Subcutaneous adipose tissue (tissue), 4 donors: ENCODE data around the gene FAM135A. TPM values are rescaled to one million over a fixed set of nuclear protein-coding genes. Genes with fewer than 3 reads are reported as not detected.

Experiments
- CTCF ChIP-seq: fragments of 450-650 bp; IDR thresholded peaks from one replicate; pipeline ENCODE4 v1.5.1; 2016; ENCODE audit warnings: low read depth, mild to moderate bottlenecking, control low read depth, antibody characterized with exemption, moderate library complexity
- total RNA-seq, 4 donors: library from RNA; depleted of rRNA; stranded (reverse); fragments of >200 nt; gene quantifications; one replicate each; pipeline ENCODE4 v1.1.0, GENCODE V29; 2016

FAM135A gene
- total RNA-seq, 4 donors from 2014 or later, result 26.2 to 33.6 (median 27.1) TPM

DNA sequence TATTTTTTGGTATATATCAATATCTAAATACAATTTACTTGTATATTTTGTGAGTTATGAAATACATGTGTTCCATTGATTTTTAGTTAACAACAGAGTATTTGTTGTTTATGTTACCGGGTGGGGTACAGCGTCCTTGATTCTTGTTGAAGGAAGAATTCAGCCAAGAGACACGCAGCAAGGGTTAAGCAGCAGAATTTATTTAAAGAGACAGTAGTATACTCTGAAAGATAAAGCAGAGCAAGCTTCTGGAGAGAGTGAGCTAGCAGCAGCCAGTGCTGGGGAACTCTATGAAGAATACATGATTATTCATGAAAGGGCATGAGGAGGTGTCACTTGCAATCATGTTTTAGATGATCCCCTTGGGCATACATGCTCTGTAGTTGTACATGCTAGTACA is 76.1 kb downstream of the FAM135A start:
- TF ChIP-seq CTCF, result no peak

DNA sequence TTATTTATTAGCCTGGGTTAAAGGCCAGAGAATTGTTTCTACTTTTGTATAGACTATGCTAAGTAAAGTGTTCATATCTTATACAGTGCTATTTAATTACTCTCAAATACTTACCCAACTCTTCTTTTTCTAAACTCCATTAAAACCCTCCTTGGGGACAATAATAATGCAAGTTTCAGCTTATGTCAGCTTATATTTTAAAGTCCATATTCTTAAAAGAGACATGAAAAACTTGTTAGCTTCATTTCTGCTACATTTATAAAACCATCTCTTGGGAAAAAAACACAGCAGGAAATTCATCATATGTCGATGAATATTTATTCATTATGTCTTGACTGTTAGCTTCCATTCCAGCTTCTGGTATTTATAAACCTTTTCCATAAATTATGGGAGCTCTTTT is 81.5 kb downstream of the FAM135A start:
- no peak for TF ChIP-seq CTCF

GRCh38 chr6:70502484-70502883 is 89.2 kb downstream of the FAM135A start:
- TF ChIP-seq CTCF, result no peak

DNA sequence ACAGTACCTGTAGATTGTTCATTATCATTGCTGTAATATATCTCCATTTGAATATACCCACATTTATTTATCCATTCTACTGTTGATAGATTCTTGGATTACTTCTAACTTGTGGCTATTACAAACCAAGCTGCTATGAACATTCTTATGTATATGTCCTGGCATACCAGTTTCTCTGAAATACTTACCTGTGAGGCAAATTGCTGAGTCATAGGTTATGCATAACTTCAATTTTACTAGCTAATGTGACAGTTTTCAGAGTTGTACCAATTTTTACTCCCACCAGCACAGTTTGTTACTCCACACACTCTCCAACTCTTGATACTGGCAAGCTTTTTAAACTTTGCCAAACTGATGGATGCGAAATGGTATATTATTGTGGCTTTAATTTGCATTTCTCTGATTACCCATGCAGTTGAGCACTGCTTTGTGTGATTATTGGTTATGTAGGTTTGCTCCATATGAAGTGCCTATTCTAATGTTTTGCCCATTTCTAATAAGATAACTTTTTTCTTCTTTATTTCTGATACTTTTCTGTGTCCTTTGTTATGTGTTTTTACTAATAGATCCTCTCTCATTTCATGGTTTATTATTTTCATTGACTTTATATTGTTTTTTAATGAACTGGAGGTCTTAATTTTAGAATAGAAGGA is 90.6 kb downstream of the FAM135A start:
- TF ChIP-seq CTCF, result no peak

- TF ChIP-seq CTCF, result no peak
Measured at GRCh38 chr6:70506321-70506720, 93.0 kb downstream of the FAM135A start.

DNA sequence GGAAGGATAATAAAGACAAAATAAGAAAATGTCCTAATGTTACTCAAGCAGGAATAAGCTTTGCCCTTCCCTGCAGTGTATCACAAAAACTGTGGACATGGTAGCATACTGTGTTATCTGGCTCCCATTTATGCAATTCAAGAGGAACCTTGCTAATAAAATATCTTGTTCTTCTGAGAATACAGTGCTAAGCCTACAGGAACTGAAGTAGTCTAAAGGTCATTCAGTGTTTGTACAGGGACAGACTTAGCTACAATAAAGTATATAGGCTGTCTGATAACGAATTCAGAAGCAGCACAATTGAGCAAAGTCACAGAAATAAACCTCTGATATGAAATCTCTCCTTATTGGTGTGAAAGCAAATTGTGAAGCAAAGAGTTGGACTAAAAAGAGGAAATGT is 93.9 kb downstream of the FAM135A start:
- TF ChIP-seq CTCF, result no peak

- TF ChIP-seq CTCF, result no peak
Measured at GRCh38 chr6:70508953-70509352, 95.6 kb downstream of the FAM135A start.
